D721Med (cell line): ENCODE measurements around the gene B3GNT5.
"Not testable (repeated sequence)": the region's sequence is repeated elsewhere in the genome, so short reads cannot be mapped to it uniquely, and the experiment has no call there.

ENCODE experiments used
- DNase-seq: peaks from one replicate; pipeline ENCODE4 v3.0.0; 2011; ENCODE audit warnings: low spot score; ENCODE audit not compliant: insufficient read length
- FAIRE-seq: peaks from 2 replicates; lab custom pipeline; 2011; peaks lifted over from hg19 to GRCh38; lab: Jason Lieb, UNC
- TF ChIP-seq, protein P1 (sequence below): IDR thresholded peaks from 2 replicates; pipeline ENCODE4 v1.5.1; 2012; ENCODE audit warnings: mild to moderate bottlenecking, control low read depth; ENCODE audit not compliant: insufficient read depth; ENCODE audit errors: missing control alignments

B3GNT5 gene

DNA sequence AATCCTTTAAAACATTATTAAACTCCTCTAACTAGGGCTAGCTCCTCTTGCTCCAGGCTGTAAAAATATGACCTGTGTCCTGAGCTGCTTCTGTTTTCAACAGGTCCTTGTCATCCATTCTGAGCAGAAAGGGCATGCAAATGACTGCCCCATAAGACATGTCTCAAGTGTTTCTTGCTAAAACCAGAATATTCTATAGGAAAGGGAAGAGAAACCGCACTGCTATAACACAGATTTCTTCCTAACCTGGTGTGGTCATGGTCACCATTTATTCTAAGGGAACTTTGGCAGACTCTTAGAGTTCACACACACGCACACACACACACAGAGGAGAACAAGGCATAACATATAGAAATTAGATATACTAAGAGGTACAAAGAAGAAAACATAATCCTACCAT, 34.2 kb upstream of the B3GNT5 start:
- no peak for DNase-seq
- no peak for FAIRE-seq
- TF ChIP-seq, protein P1, sequence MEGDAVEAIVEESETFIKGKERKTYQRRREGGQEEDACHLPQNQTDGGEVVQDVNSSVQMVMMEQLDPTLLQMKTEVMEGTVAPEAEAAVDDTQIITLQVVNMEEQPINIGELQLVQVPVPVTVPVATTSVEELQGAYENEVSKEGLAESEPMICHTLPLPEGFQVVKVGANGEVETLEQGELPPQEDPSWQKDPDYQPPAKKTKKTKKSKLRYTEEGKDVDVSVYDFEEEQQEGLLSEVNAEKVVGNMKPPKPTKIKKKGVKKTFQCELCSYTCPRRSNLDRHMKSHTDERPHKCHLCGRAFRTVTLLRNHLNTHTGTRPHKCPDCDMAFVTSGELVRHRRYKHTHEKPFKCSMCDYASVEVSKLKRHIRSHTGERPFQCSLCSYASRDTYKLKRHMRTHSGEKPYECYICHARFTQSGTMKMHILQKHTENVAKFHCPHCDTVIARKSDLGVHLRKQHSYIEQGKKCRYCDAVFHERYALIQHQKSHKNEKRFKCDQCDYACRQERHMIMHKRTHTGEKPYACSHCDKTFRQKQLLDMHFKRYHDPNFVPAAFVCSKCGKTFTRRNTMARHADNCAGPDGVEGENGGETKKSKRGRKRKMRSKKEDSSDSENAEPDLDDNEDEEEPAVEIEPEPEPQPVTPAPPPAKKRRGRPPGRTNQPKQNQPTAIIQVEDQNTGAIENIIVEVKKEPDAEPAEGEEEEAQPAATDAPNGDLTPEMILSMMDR = no peak

DNA sequence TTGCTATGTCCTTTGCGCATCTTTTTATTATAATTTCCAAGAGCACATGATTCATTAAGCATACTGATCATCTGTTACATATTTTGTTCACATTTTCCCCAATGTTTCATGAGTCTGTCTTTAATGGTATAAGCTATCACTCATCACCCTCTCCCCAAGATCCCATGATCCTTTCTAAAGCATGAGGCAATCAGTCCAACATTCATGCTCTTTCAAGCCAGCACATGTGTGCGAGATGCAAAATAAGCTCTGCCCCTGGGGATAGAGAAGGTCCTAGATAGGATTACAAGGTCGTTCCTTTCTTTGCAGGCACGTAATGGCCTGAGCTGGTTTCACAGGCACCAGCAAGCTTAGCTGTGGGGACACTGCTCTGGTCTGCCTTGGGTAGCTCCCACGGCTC, 32.2 kb upstream of the B3GNT5 start:
- DNase-seq (no peak), FAIRE-seq (no peak)
- TF ChIP-seq, protein P1 = no peak

DNA sequence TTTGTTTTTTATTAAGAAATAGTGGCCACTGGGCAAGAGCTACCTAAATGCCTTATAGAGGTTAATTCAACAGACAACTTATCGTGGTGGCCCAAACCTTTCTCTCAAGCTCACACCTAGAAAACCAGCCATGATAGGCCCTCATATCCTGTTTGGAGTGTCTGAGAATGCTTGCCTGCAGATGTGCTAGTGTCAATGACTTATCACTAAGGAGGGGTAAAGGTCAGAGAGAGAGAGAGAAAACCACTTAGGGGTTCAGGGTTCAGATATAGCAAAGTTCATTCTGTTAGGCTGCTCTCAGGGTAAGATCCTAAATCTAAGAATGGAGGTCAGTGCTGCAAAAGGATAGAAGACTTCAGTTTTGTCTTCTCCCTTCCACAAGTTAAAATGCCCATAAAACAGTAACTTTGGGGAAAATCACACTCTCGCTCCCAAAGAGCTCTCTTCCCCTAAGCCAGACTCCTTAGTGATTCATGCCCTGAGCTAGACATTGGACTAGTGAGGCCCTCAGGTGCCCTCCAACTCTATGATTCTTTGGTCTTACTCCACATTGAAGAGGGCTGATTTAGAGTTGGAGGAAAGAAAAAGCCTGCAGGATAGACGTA, 30.3 kb upstream of the B3GNT5 start:
- no peak for FAIRE-seq
- DNase-seq = no peak
- TF ChIP-seq, protein P1 = no peak

DNA sequence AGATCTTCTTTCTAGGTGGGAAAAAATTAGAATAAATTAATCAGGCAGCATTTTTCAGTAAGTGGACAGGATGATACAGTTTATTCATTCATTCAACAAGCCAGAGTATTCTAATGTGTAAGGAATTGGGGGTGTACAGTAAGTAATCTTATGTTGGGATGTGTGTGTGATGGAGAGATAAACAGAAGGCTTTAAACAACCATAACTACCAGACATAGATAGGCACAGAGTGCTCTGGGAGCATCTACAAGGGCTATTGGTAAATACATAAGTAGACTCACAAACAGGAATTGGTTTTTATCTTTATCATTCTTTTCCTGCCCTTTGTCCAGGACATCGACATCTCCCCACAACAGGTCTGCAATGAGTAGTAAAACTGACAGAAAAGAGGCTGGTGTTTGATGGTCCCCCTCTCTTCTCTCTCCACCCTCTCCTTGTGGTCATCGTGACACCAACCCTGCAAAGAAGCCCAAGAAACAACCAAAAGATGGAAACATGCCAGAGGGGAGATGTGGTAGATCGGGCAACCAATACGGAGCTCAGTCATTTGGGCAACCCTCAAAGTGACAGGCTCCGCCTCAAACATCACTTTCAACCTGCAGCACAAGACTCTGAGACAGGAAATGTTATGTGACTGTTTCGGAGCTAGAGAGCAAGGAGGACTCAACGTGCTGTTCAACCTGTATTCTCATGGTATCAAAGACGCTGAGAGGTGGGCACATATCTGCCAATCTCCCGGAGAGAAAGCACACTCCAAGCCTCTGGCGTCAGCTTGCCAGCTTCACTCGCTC, 28.7 kb upstream of the B3GNT5 start:
- TF ChIP-seq, protein P1 = no peak
- DNase-seq = no peak
- no peak for FAIRE-seq

DNA sequence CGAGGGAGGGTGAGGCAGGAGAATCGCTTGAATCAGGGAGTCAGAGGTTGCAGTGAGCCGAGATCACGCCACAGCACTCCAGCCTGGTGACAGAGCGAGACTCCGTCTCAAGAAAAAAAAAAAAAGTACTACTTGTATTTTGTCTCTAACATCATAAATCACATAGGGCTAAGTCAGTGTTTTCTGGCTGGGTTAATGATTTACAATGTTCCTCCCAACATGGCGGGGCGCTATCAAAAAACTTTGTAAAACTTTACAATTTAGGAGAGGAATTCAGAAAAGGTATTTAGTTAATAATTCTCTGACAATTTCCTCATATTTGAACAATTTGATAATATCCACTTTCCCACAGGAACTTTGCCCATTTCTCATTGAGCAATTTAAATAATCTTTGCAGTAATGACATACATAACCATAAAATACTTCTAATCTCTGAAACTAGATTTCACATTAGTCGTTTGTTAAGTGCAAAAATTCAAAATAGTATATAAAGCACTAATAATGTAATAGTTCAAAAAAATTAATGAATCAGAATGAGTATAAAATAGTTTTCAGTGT, 26.6 kb upstream of the B3GNT5 start:
- FAIRE-seq (no peak), DNase-seq (no peak)
- TF ChIP-seq, protein P1 = no peak

DNA sequence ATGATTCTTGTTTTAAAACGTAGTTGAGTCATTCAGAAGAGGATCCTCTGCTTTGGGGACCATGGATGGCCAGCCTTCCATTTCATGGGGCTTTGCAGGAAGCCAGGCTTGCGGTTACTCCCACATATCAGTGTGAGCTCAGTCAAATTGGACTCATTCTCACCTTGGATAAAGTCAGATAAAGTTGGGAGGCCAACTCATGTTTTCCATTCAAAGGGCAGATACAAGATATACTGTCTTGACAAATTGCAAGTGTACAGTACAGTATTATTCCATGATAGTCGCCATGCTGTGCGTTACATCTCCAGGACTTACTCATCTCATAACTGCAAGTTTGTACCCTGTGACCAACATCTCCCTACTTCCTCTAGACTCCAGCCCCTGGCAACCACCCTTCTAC, 25.5 kb upstream of the B3GNT5 start:
- TF ChIP-seq, protein P1 = no peak
- DNase-seq = no peak

DNA sequence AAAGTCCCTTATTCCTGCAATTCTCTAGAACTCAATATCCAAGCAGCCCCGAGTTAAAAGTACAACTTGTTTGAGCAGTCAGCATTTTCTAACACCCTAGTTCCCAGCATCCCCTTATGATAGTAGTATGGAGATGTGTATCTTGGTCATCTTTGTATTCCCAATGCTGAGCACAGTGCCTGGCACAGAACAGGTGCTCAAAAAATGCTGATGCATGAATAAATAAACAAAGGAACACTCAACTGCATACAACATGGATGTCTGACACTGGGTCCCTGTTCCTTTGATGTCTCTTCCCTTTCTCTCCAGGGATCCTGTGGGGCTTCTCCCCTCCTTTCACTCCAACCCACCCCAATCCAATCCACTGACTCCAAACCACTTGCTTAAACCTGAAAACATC, 23.9 kb upstream of the B3GNT5 start:
- FAIRE-seq (no peak), DNase-seq (no peak)
- TF ChIP-seq, protein P1 = no peak

More for the DNA sequence above, 25.5 kb upstream of the B3GNT5 start:
- no peak for FAIRE-seq

DNA sequence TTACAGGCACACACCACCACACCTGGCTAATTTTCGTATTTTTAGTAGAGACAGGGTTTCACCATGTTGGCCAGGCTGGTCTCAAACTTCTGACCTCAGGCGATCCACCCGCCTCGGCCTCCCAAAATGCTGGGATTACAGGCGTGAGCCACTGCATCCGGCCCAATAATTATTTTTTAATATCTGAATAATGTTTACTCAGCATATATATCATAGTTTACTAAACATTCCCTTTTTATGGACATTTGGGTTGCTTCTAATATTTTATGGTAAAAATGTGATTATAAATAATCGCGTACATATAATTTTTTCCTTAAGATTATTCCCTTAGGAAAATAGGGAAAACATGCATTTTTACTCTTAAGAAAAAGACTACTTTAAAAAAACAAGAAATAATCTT, 22.8 kb upstream of the B3GNT5 start:
- FAIRE-seq, DNase-seq: not testable (repeated sequence)
